ENCODE measurements around the gene TMEM183A. TPM values are rescaled to one million over a fixed set of nuclear protein-coding genes. Genes with fewer than 3 reads are reported as not detected.
A peak's percentile ranks its signal among the peaks of the same experiment; 100 is the strongest.

Gene TMEM183A
- total RNA-seq, 1 experiment from 2014 or later, result 64.7 TPM

- no peak for TF ChIP-seq ELF1 (IDR thresholded peaks at IDR 0.05; ENCODE audit: borderline replicate concordance, low read depth)
- TF ChIP-seq POLR2AphosphoS5 (IDR thresholded peaks at IDR 0.05; ENCODE audit: low read depth, low read length), result no peak
- TF ChIP-seq, protein P1, sequence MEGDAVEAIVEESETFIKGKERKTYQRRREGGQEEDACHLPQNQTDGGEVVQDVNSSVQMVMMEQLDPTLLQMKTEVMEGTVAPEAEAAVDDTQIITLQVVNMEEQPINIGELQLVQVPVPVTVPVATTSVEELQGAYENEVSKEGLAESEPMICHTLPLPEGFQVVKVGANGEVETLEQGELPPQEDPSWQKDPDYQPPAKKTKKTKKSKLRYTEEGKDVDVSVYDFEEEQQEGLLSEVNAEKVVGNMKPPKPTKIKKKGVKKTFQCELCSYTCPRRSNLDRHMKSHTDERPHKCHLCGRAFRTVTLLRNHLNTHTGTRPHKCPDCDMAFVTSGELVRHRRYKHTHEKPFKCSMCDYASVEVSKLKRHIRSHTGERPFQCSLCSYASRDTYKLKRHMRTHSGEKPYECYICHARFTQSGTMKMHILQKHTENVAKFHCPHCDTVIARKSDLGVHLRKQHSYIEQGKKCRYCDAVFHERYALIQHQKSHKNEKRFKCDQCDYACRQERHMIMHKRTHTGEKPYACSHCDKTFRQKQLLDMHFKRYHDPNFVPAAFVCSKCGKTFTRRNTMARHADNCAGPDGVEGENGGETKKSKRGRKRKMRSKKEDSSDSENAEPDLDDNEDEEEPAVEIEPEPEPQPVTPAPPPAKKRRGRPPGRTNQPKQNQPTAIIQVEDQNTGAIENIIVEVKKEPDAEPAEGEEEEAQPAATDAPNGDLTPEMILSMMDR (IDR thresholded peaks at IDR 0.05 in 2 of 3, conservative IDR thresholded peaks at IDR 0.05 in 1 of 3; ENCODE audit: borderline replicate concordance in 1 of 3, insufficient read depth in 1 of 3, low read depth in 2 of 3, low read length in 2 of 3), result no peak
- TF ChIP-seq EGR1 (IDR thresholded peaks at IDR 0.05; ENCODE audit: low read depth), result no peak
- TF ChIP-seq, protein P2, sequence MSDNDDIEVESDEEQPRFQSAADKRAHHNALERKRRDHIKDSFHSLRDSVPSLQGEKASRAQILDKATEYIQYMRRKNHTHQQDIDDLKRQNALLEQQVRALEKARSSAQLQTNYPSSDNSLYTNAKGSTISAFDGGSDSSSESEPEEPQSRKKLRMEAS (IDR thresholded peaks at IDR 0.05), result no peak
- no peak for TF ChIP-seq EZH2phosphoT487 (IDR thresholded peaks at IDR 0.05; ENCODE audit: borderline replicate concordance)
- TF ChIP-seq RAD21 (IDR thresholded peaks at IDR 0.05; ENCODE audit: low read depth), result no peak
- TF ChIP-seq ZFX (IDR thresholded peaks at IDR 0.05), result no peak
- TF ChIP-seq, protein P3, sequence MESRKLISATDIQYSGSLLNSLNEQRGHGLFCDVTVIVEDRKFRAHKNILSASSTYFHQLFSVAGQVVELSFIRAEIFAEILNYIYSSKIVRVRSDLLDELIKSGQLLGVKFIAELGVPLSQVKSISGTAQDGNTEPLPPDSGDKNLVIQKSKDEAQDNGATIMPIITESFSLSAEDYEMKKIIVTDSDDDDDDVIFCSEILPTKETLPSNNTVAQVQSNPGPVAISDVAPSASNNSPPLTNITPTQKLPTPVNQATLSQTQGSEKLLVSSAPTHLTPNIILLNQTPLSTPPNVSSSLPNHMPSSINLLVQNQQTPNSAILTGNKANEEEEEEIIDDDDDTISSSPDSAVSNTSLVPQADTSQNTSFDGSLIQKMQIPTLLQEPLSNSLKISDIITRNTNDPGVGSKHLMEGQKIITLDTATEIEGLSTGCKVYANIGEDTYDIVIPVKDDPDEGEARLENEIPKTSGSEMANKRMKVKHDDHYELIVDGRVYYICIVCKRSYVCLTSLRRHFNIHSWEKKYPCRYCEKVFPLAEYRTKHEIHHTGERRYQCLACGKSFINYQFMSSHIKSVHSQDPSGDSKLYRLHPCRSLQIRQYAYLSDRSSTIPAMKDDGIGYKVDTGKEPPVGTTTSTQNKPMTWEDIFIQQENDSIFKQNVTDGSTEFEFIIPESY (IDR thresholded peaks at IDR 0.05; ENCODE audit: extremely low read depth, insufficient replicate concordance, low read length), result no peak
- no peak for TF ChIP-seq SRF (IDR thresholded peaks at IDR 0.05; ENCODE audit: low read depth)
- TF ChIP-seq POLR2A (IDR thresholded peaks at IDR 0.05; ENCODE audit: borderline replicate concordance, extremely low read depth, insufficient read depth, insufficient read length), result no peak
- Histone ChIP-seq H4K20me1 (ENCODE audit: insufficient read depth) (no peaks in the 10 kb centered on the region), H3K27ac (ENCODE audit: low read depth, low read length) (no peak overlapping the region), H3K4me3 (replicated peaks in 1 of 2; ENCODE audit: low read depth in 1 of 2, low read length in 2 of 2) (no peak overlapping the region), H3K27me3 (ENCODE audit: insufficient read depth, low read length) (no peaks in the 10 kb centered on the region), H3K4me1 (ENCODE audit: control insufficient read depth in 1 of 2, insufficient read depth in 2 of 2, low read length in 2 of 2) (peaks cover 10 to 23% of the 10 kb centered on the region in 2 experiments), H3K9me2 (ENCODE audit: insufficient read depth) (no peaks in the 10 kb centered on the region), H3K79me2 (ENCODE audit: insufficient read depth, low read length) (peaks cover 5% of the 10 kb centered on the region; the same call in 1 of the 2 replicates), H3K36me3 (ENCODE audit: control insufficient read depth in 1 of 2, insufficient read depth in 2 of 2, low read length in 2 of 2) (no peaks in the 10 kb centered on the region), H3K9ac (ENCODE audit: low read length) (no peak overlapping the region), H2AFZ (ENCODE audit: low read depth, low read length, poor library complexity, severe bottlenecking) (no peak overlapping the region), H3K9me3 (ENCODE audit: control insufficient read depth in 1 of 2, insufficient read depth in 1 of 2, low read depth in 1 of 2, low read length in 2 of 2) (no peaks in the 10 kb centered on the region), H3K4me2 (ENCODE audit: low read length) (0 out of 2 replicates have a peak overlapping the region, but pooled peaks have one; percentile 36)
- ChIA-PET RAD21 (ENCODE audit: low non-redundant PET in 1 of 2, low total read pairs in 2 of 2, uncharacterized antibody in 2 of 2, unreplicated experiment in 2 of 2) (no interaction called here), CTCF (no interaction called here), POLR2A (no interaction called here)
- BruUV-seq (replicated peaks), result no TSS peak
- DNase-seq (ENCODE audit: low read depth, low spot score), result no peak
- ATAC-seq, result no peak
- intact Hi-C loops (cut with micrococcal nuclease), result no loop called here
These were observed 38.8 kb upstream of the TMEM183A start for GRCh38 chr1:202968351-202968750.
